SU-DHL-6 (cell line): Measurements from ENCODE around the gene ZNF672.

ENCODE experiments used
- EZH2phosphoT487 ChIP-seq: fragments of 200-600 bp; sonication (generic), shearing (Covaris generic); conservative IDR thresholded peaks from 2 replicates; pipeline ENCODE4 v1.6.1; 2018; ENCODE audit warnings: mild to moderate bottlenecking, antibody characterized with exemption, low read length, moderate library complexity, mixed read lengths
- TF ChIP-seq, protein P1 (sequence below): fragments of 200-600 bp; sonication (generic); IDR thresholded peaks from one replicate; pipeline ENCODE4 v1.5.1; 2017; ENCODE audit warnings: antibody characterized with exemption, mild to moderate bottlenecking, low read length, moderate library complexity; ENCODE audit not compliant: insufficient read depth, poor library complexity, severe bottlenecking

DNA sequence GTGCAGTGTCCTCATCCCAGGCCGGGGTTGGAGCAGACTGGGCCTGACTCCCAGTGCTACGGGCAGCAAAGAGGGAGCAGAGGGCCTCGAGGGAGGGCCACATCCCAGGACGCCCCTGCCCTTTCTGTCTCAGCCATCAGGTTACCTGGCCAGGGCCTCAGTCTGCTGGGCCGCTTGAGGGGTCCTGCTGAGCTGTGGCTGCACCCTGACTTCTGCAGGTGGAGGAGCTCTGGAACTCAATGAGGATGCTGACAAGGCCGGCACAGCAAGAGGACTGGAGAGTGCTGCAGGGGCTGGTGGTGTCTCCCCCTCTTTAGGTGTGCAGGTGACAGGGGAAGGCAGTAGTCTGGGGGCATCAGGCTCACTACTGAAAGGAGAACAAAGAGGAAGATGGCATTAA is 17.6 kb downstream of the ZNF672 start:
- TF ChIP-seq, protein P1, sequence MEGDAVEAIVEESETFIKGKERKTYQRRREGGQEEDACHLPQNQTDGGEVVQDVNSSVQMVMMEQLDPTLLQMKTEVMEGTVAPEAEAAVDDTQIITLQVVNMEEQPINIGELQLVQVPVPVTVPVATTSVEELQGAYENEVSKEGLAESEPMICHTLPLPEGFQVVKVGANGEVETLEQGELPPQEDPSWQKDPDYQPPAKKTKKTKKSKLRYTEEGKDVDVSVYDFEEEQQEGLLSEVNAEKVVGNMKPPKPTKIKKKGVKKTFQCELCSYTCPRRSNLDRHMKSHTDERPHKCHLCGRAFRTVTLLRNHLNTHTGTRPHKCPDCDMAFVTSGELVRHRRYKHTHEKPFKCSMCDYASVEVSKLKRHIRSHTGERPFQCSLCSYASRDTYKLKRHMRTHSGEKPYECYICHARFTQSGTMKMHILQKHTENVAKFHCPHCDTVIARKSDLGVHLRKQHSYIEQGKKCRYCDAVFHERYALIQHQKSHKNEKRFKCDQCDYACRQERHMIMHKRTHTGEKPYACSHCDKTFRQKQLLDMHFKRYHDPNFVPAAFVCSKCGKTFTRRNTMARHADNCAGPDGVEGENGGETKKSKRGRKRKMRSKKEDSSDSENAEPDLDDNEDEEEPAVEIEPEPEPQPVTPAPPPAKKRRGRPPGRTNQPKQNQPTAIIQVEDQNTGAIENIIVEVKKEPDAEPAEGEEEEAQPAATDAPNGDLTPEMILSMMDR = no peak
- TF ChIP-seq EZH2phosphoT487 = no peak
